GM18868 (cell line): ENCODE data around the gene THEM4.

ENCODE experiments used
- ATAC-seq: cut with Tn5 transposase; IDR thresholded peaks from one replicate; pipeline ENCODE4 v1.9.1; 2021; ENCODE audit warnings: mild to moderate bottlenecking, moderate library complexity; ENCODE audit not compliant: unreplicated experiment

The THEM4 gene

DNA sequence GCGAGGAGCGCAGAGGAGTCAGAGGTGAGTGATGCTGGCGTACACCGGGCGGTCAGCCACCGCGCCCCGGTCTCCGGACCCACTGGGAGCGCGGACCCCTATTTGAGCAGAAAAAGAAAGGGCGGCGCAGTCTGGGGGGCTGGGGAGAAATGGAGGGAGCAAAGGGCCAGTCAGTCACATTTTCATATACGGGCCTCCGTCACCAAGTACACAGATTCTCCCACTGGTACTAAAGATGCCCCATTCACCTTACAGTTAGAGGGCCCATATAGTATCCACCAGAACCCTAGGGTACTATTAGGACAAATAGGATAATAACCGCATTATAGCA, 70.3 kb downstream of the THEM4 start:
- ATAC-seq = no peak

DNA sequence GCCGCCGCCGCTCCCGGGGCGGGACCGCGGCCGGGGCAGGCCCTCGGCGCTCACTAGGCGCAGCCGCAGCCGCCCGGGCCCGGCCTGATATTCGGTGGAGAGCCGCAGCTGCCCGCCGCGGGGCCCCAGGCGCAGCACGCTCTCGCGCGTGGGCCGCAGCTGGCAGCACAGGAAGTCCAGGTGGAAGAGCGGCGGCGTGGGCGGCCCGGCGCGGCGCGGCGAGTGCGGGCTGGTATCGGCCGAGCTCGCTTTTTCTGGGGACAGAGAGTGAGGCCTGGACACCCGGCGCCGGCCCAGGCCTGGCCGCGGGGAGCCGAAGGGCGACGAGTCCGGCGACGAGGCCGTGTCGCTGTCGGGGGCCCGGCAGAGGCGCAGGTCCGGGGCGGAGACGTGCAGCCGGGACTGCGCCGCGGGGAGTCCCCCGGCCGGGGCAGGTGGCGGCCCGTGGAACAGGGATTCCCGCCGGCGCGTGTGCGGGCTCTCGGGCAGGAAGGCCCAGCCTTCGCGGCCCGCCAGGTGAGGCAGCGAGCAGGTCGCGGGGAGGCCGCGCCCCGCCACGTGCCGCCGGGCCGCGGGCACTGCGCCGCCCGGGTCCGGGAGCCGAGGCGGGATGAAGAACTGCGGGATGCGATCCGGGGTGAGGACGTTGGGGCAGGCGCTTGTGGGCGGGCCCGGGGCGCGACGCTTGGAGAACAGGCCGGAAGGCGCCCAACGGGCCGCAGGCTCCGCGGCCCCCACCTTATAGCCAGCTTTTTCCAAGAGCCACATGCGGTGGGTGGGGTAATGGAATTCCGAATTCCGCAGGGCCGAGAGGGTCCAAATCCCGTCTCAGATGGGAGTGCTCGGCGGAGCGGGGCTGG, 70.9 kb downstream of the THEM4 start:
- no peak for ATAC-seq

DNA sequence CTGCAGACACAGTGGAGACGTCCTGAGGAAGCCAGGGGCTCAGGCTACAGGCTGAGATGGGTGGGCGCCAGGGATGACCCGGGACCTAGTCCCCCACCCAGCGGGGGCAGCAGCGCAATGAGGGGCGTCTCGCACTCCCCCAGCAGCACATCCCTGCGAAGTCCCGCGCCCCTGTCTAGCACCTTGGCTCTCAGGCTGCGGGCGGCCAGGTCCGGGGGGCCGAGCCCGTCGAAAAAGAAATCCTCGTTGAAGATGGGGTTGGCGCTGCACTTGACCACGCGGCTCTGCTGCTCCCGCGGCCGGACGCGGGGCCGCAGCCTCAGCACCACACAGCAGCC, 71.5 kb downstream of the THEM4 start:
- no peak for ATAC-seq

DNA sequence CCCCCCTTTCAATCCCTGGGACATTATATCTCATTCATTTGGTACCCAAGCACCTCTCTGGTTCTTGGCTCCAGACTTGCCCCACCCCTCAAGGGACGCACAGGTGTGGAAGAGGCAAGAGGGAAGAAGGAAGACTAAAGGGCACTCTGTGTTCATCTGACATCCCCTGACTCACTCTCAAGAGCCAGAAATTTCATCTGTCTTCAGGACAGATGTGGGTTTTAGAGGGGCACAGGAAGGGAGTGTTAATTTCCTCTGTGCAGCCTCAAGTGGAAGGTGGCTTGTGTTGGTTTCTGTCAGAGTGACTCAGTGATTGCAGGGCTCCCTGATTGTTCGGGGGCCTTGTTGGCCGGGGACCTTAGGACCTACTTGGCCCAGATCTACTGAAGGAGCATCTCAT, 72.1 kb downstream of the THEM4 start:
- ATAC-seq = no peak

DNA sequence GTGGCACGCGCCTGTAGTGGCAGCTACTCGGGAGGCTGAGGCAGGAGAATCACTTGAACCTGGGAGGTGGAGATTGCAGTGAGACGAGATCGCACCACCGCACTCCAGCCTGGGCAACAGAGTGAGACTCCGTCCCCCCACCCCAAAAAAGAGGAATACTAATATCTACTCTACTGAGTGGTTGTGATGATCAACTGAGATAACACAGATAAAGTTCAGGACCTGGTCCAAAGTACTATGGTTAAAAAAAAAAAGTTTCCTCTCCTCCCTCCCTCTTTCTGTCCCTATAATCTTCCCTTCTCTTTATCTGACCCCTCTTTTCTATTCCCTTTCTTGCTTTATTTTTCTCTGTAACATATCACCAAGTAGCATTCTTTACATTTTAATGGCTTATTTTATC, 73.7 kb downstream of the THEM4 start:
- no peak for ATAC-seq

DNA sequence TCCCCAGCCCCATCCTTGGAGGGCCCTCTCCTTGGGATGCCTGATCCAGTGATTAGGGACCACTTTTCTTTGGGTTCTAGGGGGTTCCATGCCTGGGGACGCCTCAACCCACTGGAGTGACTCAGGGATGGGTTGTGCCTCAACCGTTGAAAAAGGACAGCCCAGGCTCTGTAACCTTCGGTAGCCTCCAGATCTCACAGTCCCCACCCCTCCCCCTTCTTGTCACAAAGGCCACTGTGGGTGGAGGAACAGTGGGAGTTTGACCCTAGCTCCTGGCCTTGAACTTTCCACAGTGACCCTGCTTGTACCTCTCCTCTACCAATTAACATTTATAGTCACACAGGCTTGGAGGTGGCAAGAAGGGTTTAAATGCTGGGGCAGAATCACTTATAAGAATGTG, 75.1 kb downstream of the THEM4 start:
- no peak for ATAC-seq

DNA sequence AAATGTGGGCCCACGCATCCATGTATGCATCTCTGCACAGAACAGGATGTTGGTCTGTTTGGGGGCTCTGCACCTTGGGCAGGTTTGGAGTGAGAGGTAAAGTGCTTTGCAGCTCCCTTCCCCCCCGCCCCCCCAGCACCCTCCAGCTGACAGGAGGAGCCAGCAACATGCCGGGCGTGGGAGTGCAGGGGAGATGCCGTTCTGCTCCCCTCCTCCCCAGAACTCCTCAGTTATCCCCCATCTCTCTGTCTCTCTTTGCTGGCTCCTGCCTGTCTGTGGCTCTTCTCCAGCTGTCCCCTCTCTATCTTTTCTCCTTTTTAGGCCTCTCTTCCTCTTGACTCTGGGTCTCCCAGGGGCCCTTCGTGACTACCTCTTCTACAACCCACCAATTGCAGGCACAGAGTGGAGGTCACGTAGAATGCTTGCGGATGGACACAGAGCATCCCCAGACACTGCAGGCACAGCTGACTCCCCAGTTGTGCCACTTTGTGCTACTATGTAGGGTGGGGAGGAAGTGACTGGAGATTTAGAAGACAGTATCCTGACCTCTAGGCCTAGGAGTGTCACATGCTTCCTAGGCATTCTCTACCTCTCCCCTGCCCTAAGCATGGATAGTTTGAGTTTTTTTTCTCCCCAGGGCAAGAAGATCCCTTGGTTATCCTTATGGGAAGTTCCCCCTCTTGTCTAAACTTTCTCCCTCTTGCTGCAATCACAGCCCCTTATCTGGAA, 76.0 kb downstream of the THEM4 start:
- no peak for ATAC-seq

DNA sequence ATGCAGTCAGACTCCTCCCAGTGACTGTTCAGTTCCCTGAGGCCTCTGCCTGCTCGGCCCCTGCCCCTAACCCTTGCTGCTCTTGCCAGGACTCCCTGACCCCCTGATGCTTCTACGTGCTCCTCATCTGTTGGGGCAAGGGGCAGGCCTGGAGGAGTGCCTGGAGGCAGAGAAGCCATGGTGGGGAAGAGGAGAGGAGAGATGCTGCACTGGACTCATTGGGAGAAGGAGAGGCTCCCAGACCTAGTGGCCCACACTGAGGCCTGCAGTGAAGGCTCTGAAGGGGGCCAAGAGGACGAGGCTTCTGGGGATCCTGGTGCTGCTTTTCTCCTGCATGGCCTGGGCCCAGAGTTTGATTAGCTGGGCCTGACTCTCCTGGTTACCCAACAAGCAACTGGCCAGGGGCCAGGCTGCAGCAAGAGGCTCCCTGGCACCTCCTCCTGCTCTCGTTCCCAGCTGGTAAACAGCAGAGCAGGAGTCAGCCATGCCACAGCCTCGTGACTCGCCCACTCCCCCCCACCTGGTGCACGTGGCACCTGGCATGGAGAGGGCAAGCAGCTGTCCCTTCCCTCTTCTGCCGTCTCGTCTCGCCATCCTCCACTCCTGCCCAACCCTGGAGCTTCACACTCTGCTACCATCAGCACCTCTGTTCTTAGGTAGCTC, 76.9 kb downstream of the THEM4 start:
- no peak for ATAC-seq

DNA sequence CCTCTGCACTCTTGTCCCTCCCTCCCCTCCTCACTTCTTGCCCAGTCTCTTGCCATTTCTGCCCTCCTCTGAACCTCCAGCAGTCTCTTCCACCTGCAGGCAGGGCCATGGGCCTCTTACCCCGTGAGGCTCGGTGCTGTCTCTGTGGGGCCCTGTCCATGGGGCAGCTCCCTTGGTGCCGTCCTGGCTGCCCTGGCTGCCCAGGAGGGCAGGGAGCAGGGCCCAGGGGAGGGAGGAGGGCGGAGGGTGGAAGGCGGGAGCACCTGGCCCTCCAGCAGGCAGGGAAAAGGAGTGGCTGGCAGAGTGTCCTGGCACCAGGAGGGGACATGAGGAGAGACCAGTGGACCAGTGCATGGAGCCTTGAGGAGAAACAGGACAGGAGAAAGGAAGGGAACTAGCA, 77.7 kb downstream of the THEM4 start, which contains the start of gene RORC:
RORC (minus strand) TSS at position 198 of the 400 bp plus-strand sequence; CDS start at position 160, 38 bp downstream.
- no peak for ATAC-seq

DNA sequence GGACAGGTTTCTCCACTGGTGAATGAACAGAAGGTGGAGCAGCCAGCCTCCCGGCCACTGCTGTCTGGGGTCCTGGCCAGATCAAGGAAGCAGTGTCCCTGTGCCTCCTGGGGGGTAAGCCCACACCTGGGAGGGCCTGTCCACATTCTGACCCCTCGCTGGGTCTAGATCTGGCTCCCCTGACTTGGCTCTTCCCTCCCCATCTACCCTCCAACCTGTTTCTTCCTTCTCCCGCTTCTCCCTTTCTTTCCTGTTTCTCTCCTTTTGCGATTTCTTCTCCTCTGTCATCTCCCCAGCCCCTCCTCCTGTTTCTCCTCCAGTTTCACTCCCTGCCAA, 78.1 kb downstream of the THEM4 start:
- no peak for ATAC-seq

DNA sequence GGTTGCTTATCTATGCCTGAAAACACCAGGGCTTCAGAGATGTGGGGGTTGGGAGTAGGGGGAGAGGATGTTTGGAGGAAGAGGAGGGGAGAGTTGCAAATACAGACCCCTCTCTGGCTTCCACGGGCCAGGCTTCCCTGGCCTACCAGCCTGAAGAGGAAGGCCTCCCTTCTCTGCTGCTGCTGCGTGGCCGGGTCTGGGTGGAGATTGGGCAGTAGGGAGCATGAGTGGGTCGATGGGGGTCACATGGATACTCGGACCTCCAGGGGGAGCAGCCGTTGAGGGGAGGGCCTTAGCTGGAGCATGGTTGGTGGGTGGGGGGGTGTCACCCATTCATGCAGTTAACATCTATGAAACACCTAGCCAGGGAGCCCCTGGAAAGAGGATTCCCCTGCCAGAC, 79.3 kb downstream of the THEM4 start:
- no peak for ATAC-seq

DNA sequence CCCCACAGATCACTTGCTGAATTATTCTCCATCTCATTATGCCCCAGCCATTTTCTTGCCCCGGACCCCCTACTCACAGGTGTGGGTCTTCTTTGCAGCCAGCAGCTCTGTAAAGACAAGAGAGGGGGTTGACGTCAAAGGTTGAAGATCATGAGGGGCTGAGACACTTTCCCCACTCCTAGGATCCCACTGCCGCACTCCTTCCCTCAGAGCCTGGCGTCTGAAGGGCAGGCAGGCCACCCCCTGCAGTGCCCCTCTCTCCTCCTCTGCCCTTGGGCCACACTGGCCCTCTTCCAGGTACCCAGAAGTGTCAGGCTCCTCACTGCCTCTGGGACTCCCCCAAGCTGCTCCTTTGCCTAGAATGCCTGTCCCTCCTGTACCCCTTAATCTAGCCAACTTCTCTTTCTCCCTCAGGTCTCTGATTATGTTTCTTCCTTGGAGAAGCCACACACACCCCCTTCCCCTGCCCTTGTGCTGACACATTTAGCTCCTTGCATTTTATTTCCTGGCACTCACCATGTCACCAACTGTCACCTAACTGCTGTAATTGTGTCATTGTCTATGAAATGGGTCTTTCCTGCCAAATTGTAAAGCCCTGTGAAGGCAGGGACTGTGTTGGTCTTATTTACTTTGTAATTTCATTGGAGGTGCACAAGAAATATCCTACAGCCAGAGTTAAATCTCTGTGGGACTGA, 79.8 kb downstream of the THEM4 start:
- ATAC-seq = no peak

DNA sequence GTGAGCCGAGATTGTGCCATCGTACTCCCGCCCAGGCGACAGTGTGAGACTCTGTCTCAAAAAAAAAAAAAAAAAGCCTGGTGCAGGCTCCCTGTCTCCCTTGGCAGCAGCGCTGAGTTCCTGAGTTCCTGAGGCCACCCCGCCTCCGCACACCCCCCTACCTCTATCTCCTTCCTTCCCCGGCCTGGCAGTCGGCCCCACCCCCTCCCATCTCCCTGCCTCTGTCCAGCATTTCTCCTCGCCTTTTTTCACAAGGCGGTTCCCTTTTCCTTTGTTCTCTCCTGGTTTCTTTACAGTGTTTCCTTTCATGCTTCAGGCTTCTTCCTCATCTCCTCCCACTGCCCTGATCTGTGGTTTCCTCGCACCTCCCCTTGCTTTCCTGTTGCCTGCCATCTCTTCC, 80.4 kb downstream of the THEM4 start:
- no peak for ATAC-seq

DNA sequence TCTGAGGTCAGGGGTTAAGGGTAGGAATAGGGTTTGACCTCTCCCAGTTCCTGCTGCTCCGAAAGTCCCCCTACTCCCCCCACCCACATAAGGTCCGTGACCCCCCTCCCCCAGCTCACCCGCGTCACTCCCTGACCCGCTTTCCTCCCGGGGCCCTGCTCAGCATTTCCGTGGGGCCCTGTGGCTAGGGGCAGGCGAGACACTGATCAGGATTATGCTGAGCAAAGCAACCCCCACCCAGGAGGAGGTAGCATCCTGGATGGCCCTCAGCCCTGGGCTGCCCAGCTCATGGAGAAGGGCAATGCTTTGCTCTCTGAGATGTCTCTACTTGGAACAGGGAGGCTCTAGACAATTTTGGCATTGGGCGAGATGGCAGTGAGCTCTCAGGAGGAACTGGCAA, 81.5 kb downstream of the THEM4 start:
- no peak for ATAC-seq

DNA sequence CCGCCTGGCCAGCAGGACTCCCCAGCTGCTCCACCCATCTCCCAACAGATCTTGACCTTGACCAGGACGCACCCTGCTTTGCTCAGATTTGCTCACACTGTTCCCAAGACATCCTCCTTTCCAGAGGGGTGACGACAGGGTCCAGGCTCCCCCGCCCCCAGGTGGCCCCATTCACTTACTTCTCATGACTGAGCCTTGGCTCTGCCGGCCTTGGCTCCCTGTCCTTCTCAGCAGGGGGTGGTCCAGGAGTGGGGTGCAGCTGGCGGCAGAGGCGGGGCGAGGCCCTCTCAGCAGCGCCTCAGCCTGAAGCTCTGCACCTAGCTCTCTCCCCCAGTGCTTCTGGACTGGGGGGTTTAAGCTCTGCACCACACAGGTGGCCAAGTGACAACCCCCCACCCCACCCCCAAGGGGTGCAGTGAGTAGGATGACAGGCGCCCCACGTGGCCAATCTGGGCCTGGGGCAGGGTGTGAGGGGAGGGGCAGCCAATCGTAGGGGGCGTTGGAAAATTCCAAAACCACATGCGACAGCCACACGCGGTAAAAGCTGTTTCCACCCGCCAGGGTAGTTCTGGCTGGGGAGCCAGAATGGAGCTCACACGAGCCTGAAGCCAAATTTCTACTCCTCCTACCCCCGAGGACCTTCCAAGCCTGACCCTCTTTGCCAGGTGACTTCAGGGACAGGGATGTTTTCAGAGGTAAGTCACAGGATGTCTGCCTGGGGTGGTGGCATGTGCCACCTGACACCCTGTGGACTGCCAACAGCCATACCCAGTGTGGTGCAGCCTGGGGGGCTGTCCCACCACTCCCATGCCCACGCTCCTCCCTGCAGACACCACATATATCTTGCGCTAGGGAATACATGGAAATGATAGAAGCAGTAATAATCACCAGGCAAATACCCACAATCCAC, 83.3 kb downstream of the THEM4 start:
- no peak for ATAC-seq

DNA sequence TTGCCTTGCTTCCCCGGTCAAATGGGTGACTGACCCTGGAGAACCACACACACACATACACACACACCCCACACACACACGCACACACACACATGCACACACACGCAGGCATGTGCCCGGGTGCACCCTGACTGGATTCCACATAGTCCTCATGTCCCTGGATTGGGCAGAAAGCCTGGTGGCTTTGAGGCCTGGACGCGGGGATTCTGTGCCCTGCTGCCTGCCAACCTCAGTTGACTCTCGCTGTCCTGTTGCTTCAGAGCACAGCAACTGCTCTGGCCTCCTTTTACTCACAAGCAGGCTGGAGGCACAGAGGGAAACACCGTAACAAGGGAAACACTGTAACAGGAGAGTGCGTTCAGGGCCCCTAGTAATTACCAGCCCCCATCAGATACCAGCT, 84.1 kb downstream of the THEM4 start:
- ATAC-seq = no peak
